Effector CD8-positive, alpha-beta T cell (primary cell): Measurements from ENCODE around the gene ACVRL1.

Source experiments
- DNase-seq: peaks from one replicate; lab custom pipeline; 2025; lab: John Stamatoyannopoulos, UW

ACVRL1 gene

GRCh38 chr12:51898506-51898905 lies 8.8 kb upstream of the ACVRL1 start:
- no peak for DNase-seq

- no peak for DNase-seq
These were observed 8.4 kb upstream of the ACVRL1 start for GRCh38 chr12:51898937-51899336.

DNA sequence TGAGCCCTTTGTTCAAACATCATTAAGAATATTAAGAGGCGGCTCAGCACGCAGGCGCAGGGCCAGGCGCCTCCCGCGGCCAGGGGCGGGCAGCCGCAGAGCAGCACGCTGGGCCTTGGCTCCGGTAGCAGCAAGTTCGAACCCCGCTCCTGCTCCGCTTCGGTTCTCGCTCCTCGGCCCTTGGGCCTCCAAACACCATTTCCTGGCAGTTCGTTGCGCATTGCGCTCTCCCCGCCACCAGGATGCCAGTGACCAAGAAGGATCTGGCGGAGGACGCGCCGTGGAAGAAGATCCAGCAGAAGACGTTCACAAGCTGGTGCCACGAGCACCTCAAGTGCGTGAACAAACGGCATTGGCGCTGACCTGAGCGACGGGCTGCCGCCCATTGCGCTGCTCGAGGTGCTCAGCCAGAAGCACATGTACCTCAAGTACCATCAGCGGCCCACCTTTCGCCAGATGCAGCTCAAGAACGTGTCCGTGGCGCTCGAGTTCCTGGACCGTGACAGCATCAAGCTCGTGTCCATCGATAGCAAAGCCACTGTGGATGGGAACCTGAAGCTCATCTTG lies 6.9 kb upstream of the ACVRL1 start:
- DNase-seq, result no peak

DNA sequence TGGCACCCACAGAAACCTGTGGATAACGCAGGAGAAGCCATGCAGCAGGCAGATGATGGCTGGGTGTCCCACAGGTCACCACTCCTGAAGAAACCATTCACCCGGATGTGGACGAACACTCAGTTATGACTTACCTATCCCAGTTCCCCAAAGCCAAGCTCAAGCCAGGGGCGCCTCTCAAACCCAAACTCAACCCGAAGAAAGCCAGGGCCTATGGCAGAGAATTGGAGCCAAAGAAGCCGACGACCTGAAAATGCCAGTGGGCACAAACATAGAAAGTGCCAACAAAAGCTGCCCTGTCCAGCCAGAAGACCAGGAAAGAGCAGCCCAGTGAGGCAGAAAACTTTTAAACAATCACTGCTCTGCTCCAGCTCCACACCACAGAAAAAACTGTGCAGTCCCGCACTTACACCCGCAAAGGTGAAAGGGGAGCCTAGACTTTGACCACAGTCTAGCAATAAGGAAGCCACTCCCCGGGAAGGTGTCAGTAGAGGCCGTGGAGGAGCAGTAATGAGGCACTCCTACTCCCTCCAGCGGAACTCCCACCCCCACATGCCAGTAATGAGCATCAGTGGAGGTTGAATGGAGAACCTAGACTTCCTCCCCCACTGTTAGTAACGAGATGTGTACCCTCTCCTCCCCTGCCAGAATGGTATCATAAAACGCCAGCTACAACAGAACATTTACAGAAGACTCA lies 6.0 kb upstream of the ACVRL1 start:
- no peak for DNase-seq

DNA sequence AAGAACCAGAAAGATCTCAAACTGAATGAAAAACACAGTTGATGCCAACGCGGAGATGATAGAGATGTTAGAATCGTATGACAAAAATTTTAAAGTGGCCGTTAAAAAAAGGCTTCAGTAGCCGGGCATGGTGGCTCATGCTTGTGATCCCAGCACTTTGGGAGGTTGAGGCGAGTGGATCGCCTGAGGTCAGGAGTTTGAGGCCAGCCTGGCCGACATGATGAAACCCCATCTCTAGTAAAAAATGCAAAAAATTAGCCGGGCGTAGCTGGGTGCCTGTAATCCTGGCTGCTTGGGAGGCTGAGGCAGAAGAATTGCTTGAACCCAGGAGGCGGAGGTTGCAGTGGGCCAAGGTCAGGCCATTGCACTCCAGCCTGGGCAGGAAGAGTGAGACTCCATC lies 5.4 kb upstream of the ACVRL1 start:
- DNase-seq, result no peak

DNA sequence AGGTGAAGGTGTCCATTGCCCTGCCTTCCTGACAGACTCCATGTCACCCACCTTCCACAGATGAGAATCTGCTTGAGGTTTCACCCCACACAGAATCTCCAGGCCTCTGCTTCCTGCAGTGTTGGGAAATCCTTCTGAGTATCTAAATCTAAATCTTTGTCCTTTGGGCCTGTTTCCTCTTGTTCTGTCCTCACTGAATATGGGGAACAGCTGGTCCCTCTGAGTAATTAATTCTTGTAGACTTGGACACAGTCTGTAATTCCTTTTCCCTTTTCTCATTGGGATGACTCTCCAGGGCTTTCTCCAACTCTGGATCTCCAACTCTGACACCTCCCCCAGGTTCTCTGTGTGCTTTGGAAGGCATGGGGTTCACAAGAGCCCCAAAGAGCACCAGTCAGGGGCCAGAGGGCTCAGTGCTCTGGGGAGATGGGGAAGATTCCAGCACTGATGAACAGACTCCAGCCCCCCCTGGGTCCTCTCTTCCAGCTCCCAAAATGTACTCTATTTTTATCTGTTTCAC lies 2.3 kb upstream of the ACVRL1 start:
- DNase-seq, result no peak

- no peak for DNase-seq
These were observed 1.6 kb upstream of the ACVRL1 start for GRCh38 chr12:51905471-51906429.

DNA sequence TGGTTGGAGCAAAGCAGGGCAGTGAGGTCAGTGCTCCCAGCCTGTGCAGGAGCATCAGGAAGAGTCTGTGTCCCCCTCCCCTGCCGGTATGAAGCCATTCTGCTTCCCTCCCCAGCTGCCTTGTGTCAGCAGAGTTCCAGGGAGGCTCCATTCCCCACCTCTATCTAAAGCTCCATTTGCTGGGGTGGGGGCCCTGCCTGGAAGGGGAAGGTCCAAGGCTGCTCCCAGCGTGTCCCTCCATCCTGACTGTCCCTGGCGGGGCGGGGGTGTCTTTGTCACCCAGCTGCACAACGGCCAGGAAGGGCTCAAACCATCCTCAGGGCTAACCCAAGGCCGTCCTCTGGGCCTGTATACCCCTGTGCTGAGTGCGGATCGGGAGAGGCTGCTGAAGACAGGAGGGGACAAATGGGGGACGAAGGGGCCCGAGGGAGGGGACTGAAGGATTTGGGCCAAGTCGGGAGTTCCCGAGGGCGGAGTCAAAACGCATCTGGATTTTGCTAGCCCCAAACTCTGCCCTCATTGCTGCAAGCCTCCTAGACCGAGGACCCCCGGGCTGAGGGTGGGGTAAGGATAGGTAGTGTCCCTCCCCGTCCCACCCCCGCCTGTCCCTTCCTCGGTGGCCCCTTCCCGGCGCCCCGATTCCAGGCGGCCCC lies 748 bp upstream of the ACVRL1 start:
- DNase-seq, result no peak

- DNase-seq, result no peak
These were observed 637 bp downstream of the ACVRL1 start for GRCh38 chr12:51907856-51908425.

DNA sequence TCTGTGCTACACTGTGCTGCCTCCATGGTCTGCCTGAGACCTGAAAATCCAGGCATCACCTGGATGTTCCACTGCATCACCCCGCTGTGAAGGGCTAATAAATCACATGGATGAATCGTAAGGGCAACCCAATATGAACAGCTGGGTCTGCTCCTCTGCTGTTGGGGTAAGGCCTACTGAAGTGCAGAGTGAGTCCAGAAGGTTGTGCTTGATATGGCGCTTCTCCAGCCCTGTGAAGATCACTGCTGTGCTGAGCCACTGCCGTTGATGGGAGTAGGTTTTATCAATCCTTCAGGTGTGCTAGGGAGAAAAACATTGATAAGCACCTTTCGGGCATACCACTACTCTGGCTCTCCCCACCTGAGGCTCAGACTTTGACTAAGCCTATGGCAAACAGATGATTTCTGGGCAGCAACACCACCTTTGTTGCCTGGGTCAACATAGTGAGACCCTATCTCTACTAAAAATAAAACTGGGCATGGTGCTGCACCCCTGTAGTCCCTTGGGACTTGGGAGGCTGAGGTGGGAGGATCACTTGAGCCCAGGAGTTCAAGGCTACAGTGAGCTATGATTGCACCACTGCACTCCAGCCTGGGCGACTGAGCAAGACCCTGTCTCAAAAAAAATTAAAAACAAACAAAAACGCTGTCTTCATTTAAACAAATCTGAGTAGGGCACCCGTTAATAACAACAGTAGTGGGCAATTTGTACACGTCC lies 1.7 kb downstream of the ACVRL1 start:
- no peak for DNase-seq

GRCh38 chr12:51910168-51910567 lies 2.9 kb downstream of the ACVRL1 start:
- DNase-seq, result no peak

GRCh38 chr12:51910691-51911090 lies 3.4 kb downstream of the ACVRL1 start:
- no peak for DNase-seq

DNA sequence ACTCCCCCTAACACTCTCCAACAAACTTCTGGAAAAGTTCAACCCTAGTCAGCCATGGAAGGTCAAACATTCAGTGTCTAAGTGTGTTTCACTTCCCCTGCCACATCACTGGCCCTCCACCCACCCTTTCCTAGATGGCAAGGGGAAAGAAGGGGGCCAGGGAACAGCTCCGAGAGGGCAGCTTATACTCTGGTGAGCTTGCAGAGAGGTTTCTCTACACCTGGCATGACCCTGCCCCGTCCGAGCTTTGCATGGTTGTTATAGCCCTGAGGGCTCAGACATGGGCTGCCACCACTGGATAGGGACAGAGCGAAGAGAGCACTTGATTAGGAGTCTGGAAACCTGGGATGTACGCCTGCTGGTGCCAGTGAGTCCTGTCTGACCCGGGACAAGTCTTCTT lies 4.0 kb downstream of the ACVRL1 start:
- no peak for DNase-seq

- DNase-seq, result no peak
These were observed 4.7 kb downstream of the ACVRL1 start for GRCh38 chr12:51911788-51912711.

- no peak for DNase-seq
These were observed 6.0 kb downstream of the ACVRL1 start for GRCh38 chr12:51913071-51914033.

GRCh38 chr12:51914034-51914923 lies 7.0 kb downstream of the ACVRL1 start:
- no peak for DNase-seq

DNA sequence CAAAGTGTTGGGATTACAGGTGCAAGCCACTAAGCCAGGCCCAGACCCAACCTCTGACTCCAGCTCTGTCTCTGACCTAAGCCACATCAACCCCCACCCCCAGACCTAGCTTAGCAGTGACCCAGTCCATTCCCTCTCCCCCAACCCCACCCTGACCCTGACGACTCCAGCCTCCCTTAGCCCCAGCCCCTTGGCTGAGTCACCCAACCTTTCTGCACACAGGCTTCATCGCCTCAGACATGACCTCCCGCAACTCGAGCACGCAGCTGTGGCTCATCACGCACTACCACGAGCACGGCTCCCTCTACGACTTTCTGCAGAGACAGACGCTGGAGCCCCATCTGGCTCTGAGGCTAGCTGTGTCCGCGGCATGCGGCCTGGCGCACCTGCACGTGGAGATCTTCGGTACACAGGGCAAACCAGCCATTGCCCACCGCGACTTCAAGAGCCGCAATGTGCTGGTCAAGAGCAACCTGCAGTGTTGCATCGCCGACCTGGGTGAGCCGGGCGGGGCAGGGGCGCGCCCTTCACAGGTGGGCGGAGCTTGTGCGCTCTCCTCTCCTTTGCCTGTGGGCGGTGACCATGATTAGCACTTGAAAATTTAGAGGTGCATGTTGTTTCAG lies 7.8 kb downstream of the ACVRL1 start:
- DNase-seq, result no peak
